ENCODE data around the gene FLT3. TPM values are rescaled to one million over a fixed set of nuclear protein-coding genes. Genes with fewer than 3 reads are reported as not detected.

Gene FLT3
- total and polyA plus RNA-seq, 9 of the 15 experiments (the other 6 are each of a cell fraction or from before 2014, with no cell fraction given), result not detected

DNA sequence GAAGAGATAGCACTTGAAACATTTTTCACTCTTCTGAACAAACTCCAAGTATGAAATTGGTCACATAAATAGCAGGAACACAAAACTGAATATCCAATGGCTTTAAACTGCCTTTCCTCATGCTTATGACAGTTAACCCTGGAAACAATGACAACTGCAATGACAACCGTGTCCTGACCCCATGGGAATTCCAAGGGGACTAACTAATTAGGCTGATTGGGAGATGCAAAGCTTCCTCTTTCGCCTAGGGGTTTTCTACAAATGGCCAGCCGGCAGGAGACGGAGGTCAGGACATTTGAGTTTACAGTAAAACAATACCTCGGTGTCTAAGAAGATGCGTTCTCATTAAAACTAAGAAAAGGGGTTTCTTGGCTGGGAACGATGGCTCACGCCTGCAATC is 58.9 kb downstream of the FLT3 start:
- Histone ChIP-seq H3K9ac (ENCODE audit: insufficient read depth in 1 of 2, low read depth in 2 of 2, low read length in 2 of 2) (no peak overlapping the region), H3K79me2 (ENCODE audit: control insufficient read depth, insufficient read depth, low read length) (no peaks in the 10 kb centered on the region), H3K36me3 (ENCODE audit: control insufficient read depth, insufficient read depth, low read length) (no peaks in the 10 kb centered on the region), H3K9me1 (ENCODE audit: control insufficient read depth, insufficient read depth, low read length) (no peaks in the 10 kb centered on the region), H3K4me3 (no peak overlapping the region), H3K4me1 (replicated peaks in 1 of 2; ENCODE audit: control insufficient read depth in 2 of 2, insufficient read depth in 2 of 2, low read length in 2 of 2) (no peaks in the 10 kb centered on the region; a peak in 1 of 5 replicates), H3K4me2 (ENCODE audit: insufficient read depth, low read length) (no peak overlapping the region), H3K9me3 (replicated peaks; ENCODE audit: control insufficient read depth, insufficient read depth, low read depth, low read length) (no peaks in the 10 kb centered on the region), H2AFZ (ENCODE audit: low read depth, low read length) (no peak overlapping the region), H3K27ac (ENCODE audit: extremely low read depth, low read depth, low read length) (no peak overlapping the region), H3K27me3 (ENCODE audit: control insufficient read depth in 2 of 2, insufficient read depth in 2 of 2, low read length in 2 of 2) (peaks cover 4 to 11% of the 10 kb centered on the region in 2 experiments; a peak in 2 of 5 replicates), H4K20me1 (replicated peaks; ENCODE audit: control insufficient read depth, insufficient read depth, low read length) (no peaks in the 10 kb centered on the region)
- WGBS (ENCODE audit: insufficient coverage, low coverage, missing lambda C conversion rate), result 25% methylated on average over 8 of the region's 8 CpGs
- TF ChIP-seq ZNF311 (CRISPR knock-in tag; IDR thresholded peaks at IDR 0.05), result no peak
- TF ChIP-seq YBX1 (IDR thresholded peaks at IDR 0.05), result no peak
- TF ChIP-seq ZNF232 (CRISPR knock-in tag; IDR thresholded peaks at IDR 0.05), result no peak
- TF ChIP-seq YY1 (IDR thresholded peaks at IDR 0.05; ENCODE audit: borderline replicate concordance in 1 of 3, control insufficient read depth in 1 of 3, extremely low read depth in 1 of 3, insufficient read depth in 3 of 3, insufficient read length in 1 of 3, insufficient replicate concordance in 2 of 3, low read depth in 1 of 3, low read length in 2 of 3), result no peak
- TF ChIP-seq, protein P1, sequence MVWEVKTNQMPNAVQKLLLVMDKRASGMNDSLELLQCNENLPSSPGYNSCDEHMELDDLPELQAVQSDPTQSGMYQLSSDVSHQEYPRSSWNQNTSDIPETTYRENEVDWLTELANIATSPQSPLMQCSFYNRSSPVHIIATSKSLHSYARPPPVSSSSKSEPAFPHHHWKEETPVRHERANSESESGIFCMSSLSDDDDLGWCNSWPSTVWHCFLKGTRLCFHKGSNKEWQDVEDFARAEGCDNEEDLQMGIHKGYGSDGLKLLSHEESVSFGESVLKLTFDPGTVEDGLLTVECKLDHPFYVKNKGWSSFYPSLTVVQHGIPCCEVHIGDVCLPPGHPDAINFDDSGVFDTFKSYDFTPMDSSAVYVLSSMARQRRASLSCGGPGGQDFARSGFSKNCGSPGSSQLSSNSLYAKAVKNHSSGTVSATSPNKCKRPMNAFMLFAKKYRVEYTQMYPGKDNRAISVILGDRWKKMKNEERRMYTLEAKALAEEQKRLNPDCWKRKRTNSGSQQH (CRISPR knock-in tag; IDR thresholded peaks at IDR 0.05), result no peak
- TF ChIP-seq ZNF79 (CRISPR knock-in tag; IDR thresholded peaks at IDR 0.05; ENCODE audit: low read depth), result no peak
- TF ChIP-seq, protein P2, sequence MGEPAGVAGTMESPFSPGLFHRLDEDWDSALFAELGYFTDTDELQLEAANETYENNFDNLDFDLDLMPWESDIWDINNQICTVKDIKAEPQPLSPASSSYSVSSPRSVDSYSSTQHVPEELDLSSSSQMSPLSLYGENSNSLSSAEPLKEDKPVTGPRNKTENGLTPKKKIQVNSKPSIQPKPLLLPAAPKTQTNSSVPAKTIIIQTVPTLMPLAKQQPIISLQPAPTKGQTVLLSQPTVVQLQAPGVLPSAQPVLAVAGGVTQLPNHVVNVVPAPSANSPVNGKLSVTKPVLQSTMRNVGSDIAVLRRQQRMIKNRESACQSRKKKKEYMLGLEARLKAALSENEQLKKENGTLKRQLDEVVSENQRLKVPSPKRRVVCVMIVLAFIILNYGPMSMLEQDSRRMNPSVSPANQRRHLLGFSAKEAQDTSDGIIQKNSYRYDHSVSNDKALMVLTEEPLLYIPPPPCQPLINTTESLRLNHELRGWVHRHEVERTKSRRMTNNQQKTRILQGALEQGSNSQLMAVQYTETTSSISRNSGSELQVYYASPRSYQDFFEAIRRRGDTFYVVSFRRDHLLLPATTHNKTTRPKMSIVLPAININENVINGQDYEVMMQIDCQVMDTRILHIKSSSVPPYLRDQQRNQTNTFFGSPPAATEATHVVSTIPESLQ (CRISPR knock-in tag; IDR thresholded peaks at IDR 0.05), result no peak
- TF ChIP-seq EP400 (IDR thresholded peaks at IDR 0.05), result no peak
- TF ChIP-seq NFE2 (IDR thresholded peaks at IDR 0.05; ENCODE audit: low read depth), result no peak
- no peak for TF ChIP-seq PRMT5 (CRISPR knock-in tag; IDR thresholded peaks at IDR 0.05)
- no peak for TF ChIP-seq RBM22 (IDR thresholded peaks at IDR 0.05; ENCODE audit: low read depth, low read length, poor library complexity, severe bottlenecking)
- TF ChIP-seq NRF1 (conservative IDR thresholded peaks at IDR 0.05 in 1 of 2, IDR thresholded peaks at IDR 0.05 in 1 of 2), result no peak
- TF ChIP-seq ZNF699 (CRISPR knock-in tag; IDR thresholded peaks at IDR 0.05; ENCODE audit: insufficient replicate concordance), result no peak
- TF ChIP-seq, protein P3, sequence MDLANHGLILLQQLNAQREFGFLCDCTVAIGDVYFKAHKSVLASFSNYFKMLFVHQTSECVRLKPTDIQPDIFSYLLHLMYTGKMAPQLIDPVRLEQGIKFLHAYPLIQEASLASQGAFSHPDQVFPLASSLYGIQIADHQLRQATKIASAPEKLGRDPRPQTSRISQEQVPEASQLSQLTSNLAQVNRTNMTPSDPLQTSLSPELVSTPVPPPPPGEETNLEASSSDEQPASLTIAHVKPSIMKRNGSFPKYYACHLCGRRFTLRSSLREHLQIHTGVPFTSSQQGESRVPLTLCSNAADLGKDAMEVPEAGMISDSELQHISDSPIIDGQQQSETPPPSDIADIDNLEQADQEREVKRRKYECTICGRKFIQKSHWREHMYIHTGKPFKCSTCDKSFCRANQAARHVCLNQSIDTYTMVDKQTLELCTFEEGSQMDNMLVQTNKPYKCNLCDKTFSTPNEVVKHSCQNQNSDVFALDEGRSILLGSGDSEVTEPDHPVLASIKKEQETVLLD (IDR thresholded peaks at IDR 0.05), result no peak
- TF ChIP-seq CHD4 (IDR thresholded peaks at IDR 0.05; ENCODE audit: insufficient read depth, insufficient replicate concordance, low read depth, low read length, poor library complexity, severe bottlenecking), result no peak
- no peak for FAIRE-seq
- BruUV-seq (replicated peaks), result no TSS peak
- DNase-seq (ENCODE audit: extremely low read depth in 1 of 4, low spot score in 3 of 4), result no peak
- POLR2A ChIA-PET, result no interaction called here
- ATAC-seq, result no peak
- CTCF ChIA-PET (ENCODE audit: low intra/inter-chr PET ratio), result no interaction called here
- intact Hi-C loops (cut with micrococcal nuclease) (no loop called here), in situ Hi-C loops (cut with MboI) (no loop called here)

Data from K562 (cell line).